ENCODE measurements around the gene ANKRD29.
"Not testable (repeated sequence)": the region's sequence is repeated elsewhere in the genome, so short reads cannot be mapped to it uniquely, and the experiment has no call there.

Gene ANKRD29

DNA sequence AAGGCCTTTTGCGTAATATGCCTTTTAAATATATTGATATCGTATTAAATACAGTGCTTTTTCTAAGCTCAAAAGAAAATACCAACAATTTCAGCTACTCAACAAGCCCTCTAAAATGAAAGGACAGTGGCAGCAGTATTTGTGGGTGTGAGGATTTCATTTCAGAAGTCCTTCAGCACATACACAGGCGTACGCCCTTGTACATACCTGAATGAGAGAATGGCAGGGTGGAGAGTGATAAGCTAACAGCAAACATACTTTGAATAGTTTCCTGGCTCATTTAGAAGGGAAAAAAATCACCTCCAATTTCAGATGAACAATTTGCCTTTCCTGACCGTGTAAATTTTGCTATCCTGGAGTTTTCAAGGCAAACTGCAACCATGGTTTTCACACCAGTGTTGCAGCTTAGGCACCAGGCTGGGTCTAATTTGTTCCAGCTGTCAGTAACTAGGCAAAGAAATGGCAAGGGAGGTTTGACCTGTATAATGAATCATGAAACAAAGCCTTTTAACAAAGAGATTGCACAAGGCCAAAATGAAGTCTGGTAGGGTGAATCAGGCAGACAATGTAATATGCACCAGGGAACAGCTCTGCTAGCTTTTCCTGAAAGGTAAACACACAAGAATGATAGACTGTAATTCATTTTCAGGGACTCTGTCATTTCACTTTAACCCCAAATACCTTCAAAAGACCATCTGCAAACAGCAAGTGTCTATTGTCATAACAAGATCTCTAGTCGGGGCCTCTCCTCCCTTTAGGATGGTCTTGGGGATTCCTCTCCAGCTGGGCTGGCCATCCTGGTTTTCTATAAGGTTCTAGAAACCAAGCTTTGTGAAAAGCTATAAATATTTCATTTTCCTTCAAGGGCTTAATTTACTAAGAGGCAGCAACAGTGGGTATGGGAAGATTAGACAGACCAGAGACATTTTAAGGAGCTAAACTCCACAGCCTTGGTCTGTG lies 11.5 kb downstream of the ANKRD29 start:
- intact Hi-C loops (cut with DNase I), result no loop called here
- DNase-seq, result no peak

DNA sequence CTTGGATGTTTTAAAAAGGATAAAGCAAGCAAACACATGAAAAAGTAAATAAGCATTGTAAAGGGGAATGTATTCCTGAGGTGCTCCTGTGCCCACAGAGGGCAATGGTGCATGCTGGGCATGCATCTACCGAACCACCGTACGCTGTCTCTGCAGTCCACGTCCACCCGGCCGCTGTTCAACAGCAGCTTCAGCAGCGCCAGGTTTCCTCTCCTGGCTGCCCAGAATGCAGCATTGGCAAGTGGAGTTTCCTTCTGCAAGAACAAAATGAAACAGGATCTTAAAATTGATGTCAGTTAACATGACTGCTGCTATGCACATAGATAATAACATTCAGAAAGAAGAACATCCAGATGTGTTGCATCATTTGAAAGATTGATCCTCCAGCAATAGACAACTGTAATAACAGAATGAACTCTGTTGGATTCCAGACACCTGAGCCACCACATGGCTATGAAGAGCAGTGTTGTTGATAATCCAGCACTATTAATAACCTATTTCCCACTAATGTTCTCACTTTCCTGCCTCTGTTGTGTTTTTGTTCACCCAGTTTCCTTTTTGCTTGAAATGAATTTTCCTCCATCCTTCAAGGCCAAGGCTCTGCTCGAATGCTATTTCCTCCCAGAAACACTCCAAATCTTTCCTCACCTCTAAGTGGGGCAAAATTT lies 13.6 kb downstream of the ANKRD29 start:
- intact Hi-C loops (cut with DNase I), result no loop called here
- DNase-seq, result no peak

DNA sequence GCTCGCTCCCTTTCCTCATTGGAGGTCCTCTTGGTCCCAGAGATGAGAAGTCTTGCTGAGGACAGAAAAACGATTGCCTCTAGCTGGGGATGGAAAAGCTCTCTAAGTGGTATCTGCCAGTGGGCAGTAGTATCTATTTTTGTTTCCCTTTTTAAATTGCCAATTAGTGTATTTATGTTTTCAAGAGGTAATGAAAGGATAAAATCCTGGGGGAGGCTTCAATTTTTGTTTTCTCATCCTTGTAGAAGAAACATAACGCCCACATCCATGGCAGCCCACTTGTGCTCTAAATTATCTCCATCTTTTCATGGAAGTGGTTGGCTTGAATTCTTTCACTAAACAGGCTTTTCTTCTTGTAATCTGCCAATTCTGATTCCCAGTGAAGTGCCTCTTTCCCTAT lies 14.3 kb downstream of the ANKRD29 start:
- no peak for DNase-seq
- intact Hi-C loops (cut with DNase I), result no loop called here

DNA sequence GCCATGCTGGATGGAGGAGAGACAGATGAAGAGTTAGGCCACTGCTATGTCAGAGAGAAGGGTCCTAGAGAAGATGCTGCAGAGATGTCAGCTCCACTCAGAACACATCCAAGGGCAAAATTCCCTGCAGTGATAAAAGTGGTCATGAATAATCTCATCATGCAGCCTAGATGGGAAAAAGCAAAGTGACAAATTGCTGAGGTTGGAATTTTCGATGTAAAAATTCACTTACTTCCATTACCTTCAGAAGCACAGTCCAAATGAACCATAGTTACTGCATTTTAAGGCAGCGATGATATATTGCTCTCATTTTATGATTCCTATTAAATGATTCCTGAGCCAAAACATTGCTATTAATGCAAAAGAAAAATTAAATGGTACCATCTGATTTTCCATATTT lies 16.4 kb downstream of the ANKRD29 start:
- intact Hi-C loops (cut with DNase I), result no loop called here
- no peak for DNase-seq

DNA sequence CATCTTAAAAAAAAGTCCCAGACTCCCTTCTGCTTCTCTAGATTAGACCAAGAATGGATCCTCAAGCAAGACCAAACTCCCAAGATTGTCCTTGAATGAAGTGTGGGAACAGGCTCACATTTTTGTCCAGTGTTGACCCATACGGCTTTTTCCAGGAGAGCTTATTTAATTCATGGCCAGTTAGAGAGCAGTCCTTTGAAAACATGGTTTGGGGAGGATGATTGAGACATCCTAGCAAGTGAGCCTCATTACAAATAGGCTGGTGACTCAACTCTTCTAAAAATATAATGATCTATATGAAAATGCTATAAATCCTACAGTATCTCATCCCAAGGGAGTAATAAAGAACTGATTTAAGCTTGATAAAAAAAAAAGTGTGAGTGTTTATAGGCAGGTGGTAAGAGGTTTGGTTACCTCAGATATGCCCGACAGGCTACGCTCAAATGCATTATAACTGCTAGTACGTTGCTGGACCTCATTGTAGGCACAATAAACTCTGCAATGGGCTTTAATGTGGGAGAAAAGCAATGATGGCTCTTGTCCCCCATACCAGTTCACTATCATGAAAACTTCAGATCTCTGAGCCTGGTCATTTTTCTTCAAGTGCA lies 17.0 kb downstream of the ANKRD29 start:
- intact Hi-C loops (cut with DNase I), result no loop called here
- DNase-seq, result no peak

DNA sequence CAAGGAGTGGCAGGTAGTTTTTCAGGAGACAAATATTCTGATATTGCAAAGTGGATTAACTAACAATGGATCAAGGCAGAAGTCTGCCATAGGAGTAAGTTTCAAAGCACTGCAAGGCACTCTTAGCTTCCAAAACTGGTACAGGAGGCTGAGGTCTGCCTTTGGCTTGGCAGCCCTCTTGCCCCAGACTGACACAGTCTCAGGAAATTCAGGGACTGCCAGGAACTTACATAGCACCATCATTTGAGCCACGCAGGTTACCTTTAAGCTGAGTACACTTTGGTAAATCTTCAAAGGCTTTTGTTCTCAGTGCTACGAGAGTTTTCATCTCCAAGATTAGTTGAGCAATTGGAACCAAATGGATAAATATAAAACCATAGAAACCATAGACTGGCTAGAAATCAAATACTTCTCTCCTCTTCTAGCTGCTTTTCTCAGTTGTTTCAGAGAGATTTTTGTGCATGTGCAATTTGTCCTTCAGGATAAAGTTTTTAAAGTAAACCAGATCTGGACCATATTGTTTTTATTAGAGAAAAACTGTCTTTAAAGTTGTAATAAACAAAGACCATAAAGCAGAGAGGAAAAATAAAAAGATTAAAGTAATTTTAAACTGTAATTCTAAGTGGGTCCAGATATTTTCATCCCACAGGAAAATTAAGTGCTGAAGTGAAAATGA lies 18.8 kb downstream of the ANKRD29 start:
- DNase-seq, result no peak
- intact Hi-C loops (cut with DNase I), result no loop called here

DNA sequence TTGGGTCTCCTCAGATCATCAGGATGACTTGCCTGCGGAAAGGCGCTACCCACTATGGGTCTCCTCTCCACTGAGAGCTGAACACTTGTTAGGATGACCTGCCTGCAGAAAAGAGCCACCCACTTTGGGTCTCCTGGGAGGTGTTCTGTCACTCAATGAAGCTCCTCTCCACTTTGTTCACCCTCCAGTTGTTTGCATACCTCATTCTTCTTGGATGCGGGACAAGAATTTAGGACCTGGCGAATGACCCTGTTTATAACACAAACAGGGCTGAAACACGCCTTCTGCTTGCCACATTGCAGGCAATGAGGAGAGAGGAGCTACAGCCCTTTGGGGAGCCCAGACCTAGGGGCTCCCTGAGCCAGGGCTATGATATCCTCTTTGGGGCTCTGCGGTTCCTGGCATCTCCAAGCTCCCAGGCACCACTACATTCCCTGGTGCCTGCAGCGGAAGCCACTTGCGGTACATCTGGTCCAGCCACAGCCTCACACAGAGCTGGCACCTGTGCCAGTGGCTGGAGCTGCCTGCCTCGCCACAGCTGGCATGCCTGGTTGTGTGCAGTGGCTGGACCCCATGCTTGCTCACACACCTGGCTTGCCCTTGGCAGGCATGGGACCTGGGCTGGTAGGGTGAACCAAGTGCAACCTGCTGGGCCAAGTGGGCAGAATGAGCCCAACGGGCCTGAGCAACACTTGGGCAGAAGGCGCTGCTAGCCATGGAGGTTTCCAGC lies 20.6 kb downstream of the ANKRD29 start:
- intact Hi-C loops (cut with DNase I), result no loop called here
- no peak for DNase-seq

DNA sequence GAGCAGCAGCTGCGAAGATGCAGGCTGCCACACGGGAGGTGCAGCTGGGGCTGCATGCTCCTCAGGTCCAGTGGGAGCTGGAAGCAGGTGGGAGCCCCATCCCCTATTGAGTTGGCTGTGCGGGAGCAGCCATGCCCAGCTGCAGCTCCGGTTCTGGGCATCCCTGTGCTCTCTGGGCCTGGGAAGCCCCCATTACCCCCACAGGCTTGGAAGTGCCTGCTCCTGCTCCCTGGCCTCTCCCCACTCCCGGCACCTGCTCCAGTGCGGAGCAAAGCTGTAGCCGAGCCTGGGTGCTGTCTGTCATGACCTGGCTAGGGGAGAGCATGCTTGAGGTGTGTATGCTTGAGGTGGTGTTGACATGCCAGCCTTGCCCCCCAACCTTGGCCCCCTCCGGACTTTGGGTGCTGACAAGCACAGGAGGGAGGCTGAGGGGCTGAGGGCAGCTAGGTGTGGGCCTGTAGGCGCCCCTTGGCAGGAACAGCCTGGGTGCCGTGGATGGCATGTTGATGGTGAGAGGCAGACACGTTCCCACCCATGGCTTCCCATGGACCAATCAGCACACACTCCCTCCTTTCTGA lies 21.5 kb downstream of the ANKRD29 start:
- intact Hi-C loops (cut with DNase I), result no loop called here

DNA sequence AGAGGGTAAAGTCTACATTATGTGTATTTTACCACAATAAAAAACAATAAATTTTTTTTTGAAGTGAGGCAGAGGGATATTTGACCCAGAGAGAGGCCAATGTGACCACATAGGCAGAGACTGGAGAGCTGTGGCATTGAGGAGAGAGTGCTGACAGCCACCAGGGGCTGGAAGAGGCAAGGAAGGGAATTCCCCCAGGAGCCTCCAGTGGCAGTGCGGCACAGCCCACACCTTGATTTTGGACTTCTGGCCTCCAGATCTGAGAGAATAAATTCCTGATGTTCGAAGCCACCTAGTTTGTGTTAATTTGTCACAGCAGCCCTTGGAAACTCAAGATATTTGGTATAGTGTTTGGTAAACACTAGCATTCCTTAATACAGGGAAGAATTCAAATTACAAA lies 22.7 kb downstream of the ANKRD29 start:
- intact Hi-C loops (cut with DNase I), result no loop called here
- DNase-seq, result no peak

More for the DNA sequence above, 21.5 kb downstream of the ANKRD29 start:
- DNase-seq, result no peak

DNA sequence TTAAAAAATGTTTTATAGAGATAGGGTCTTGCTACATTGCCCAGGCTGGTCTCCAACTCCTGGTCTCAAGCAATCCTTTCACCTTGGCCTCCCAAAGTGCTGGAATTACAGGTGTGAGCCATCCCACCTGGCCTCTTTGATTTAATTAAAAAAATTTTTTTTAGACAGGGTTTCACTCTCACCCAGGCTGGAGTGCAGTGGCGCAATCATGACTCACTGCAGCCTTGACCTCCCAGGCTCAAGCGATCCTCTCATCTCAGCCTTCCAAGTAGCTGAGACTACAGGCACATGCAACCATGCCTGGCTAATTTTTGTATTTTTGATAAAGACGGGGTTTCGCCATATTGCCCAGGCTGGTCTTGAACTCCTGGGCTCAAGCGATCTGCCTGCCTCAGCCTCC lies 26.3 kb downstream of the ANKRD29 start:
- DNase-seq; intact Hi-C loops (cut with DNase I): not testable (repeated sequence)

DNA sequence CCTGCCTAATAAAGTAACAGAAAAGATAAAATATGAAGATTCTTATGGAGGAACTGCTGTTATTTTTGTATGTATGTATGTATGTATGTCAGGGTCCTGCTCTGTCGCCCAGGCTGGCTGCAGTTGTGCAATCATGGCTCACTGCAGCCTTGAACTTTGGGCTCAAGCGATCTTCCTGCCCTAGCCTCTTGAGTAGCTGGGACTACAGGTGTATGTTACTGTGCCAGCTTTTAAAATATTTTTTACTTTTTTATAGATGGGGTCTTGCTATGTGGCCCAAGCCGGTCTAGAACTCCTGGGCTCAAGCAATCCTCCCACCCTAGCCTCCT lies 26.7 kb downstream of the ANKRD29 start:
- intact Hi-C loops (cut with DNase I), result no loop called here

DNA sequence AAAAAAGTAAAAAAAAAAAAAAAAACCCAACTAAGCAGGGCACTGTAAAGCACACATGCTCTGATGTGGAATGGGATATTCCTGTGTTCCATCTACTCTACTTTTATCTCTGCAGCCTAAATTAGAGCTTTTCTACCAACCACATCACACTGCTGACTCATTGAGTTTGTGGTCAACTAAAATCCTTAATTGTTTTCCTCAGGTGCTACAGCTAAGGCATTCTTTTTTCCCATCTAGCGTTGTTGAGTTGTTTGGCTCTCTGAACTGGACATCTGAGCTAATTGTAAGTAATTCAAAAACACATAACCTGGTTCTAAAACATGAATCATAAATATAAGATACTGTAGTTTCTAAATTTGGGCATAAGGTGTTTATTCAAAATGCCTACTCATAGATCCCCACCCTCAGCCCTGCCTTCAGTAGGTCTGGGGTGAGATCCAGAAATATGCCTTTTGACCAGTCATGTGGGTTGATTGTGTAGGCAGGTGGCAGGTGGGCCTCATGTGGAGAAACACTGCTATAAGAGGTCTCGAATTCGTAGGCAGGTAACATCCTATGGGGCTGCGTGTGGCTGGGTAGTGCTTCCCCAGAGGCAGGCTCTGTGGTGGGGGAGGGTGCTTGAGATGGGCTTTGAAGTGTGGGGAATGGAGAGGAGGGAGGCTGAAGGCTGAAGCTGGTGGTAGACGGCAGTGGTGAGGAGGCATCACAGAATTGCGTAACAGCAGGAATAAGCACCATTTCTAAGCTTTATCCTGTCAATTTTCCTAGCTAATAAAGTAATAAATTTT lies 27.2 kb downstream of the ANKRD29 start:
- DNase-seq, result no peak
- intact Hi-C loops (cut with DNase I), result no loop called here

More for the DNA sequence above, 26.7 kb downstream of the ANKRD29 start:
- DNase-seq, result no peak

DNA sequence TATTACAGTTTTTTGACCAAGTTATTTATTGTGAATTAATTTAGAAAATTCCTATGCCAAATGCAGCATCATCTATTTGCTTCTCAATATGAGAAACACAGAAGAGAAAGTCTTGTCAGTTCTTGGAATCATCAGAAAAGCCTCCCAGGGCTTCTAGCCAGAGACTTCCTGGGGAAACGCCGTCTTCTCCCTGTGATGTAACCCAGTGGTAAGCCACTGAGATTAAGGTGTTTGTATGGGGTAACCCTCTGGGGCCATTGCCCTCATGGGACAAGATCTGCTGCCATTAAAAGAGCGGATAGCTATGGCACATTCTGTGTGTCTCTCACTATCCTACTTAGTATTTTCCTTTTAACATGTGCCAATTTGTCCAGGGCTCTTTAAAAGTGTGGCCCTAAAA lies 28.0 kb downstream of the ANKRD29 start:
- no peak for DNase-seq
- intact Hi-C loops (cut with DNase I), result no loop called here

DNA sequence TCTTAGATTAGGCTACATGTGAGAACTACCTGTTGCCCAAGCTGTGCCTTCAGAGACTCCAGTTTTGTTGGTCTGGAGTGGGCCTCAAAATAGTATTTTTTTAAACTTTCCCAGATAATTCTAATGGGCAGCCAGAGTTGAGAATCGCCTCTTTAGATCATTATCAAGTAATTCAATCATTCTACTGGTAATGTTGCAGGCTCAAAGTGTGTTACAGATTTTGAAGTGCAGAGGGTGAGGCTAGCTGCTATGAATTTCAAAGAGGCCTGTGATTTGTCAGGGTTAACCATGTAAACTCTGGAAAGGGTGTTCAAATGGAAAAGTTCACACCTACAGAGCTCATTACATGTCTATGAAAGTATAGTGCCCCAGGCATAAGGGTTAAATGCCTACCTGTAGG lies 30.1 kb downstream of the ANKRD29 start:
- intact Hi-C loops (cut with DNase I), result no loop called here
- DNase-seq, result no peak

DNA sequence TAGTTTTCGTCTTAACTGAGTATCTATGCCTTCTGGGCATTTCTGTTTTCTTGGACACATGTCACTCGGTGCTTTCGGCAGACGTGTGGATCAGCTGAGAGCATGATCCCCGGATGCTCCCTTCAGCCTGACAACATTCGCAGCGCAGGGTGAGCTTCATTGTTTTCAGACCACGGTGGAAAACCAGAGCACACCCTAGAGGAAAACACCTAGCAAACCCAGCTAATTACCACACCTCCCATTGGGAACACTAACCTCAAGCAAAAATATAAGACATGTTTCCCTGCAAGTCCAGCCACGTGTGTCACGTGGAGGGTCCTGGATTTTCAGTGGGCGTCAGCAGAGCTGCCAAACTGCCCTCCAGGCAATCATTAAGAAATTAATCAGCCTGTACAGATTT lies 31.0 kb downstream of the ANKRD29 start:
- no peak for DNase-seq
- intact Hi-C loops (cut with DNase I), result no loop called here

DNA sequence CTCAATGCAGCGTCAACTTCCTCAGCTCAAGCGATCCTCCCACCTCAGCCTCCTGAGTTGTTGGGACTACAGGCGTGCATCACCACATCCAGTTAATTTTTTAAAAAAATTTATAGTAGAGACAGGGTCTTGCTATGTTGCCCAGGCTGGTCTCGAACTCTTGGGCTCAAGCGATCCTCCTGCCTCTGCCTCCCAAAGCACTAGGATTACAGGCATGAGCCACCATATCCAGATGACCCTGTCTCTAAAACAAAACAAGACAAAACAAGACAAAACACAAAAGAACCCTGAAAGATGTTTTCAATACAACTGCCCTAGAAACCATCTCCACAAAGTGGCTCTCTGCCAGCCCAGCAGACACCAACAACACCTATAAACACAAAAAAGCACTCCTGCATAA lies 31.4 kb downstream of the ANKRD29 start:
- no peak for DNase-seq
- intact Hi-C loops (cut with DNase I), result no loop called here

DNA sequence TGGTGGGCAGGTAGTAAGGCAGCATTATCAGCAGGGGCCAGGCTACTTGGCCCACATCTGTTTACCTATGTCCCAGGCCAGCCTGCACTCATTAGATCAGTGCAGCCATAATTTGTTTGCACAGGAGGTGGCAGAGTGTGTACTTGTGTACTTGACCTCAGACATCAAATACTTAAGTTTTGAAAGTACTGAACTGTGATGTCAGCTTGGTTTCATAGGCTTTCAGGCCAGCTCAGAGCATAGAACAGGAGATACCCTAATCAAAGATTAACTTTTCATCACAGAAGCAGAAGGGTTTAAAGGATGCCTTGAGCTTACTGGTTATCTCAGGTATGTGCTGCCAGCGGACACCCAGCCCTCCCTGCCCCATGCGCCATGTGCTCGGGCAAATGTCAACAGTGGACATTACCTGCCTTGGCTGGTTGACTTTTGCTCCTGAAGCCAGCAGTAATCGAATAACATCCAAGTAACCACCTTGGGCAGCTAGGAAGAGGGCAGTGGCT lies 33.2 kb downstream of the ANKRD29 start:
- DNase-seq, result no peak

DNA sequence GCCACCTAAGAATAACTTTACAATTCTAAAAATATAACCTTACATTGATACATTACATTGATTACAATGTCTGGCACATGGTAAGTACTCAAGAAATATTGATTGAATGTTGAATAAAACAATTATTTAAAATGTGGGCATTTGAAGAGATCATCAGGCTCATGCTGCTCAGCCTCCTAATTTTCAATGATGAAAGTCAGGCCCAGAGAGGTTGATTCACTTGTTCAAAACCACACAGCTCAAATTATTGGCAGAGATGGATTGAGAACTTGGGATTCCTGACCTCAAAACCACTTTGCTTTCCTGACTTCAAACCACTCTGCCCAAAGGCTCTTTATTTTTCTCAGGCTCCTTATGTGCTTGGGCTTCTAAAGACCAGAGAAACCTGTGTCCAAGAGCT lies 34.7 kb downstream of the ANKRD29 start:
- intact Hi-C loops (cut with DNase I), result no loop called here
- DNase-seq, result no peak

More for the DNA sequence above, 33.2 kb downstream of the ANKRD29 start:
- intact Hi-C loops (cut with DNase I), result no loop called here
